ENCODE results near the gene FAM89B. TPM values are rescaled to one million over a fixed set of nuclear protein-coding genes. Genes with fewer than 3 reads are reported as not detected.

FAM89B gene
- total and polyA plus RNA-seq, 7 donors: 59.0 to 112 (median 67.4) TPM

- 84 to 88% (median 85%) methylated on average over 92 of the region's 92 CpGs for WGBS, 3 donors
- peak overlapping the region; percentile 65 for H3K4me3 ChIP-seq
- peaks cover 0 to 66% of the 10 kb centered on the region in 2 donors for H3K36me3 ChIP-seq (ENCODE audit: insufficient read depth in 1 of 2, low read depth in 1 of 2)
- no peaks in the 10 kb centered on the region for H3K9me3 ChIP-seq
- H3K4me1 ChIP-seq: peaks cover 16% of the 10 kb centered on the region
- DNase-seq (peak in 1 of 2 donors; percentile 22), ATAC-seq (no peak)
- TF ChIP-seq CTCF (IDR thresholded peaks at IDR 0.05): no peak
- intact Hi-C loops (cut with DNase I): no loop called here
- H3K27me3 ChIP-seq (ENCODE audit: insufficient read depth in 3 of 3, low read length in 2 of 3): no peaks in the 10 kb centered on the region
- peak overlapping the region; percentile 84 for H3K27ac ChIP-seq
Observed at GRCh38 chr11:65538915-65539743, 33.2 kb upstream of the FAM89B start.

- peak overlapping the region; percentile 84 for H3K27ac ChIP-seq
- WGBS, 3 donors: 27 to 31% (median 29%) methylated on average over 51 to 60 of the region's 60 CpGs
Observed at GRCh38 chr11:65539744-65540289, 32.5 kb upstream of the FAM89B start.

GRCh38 chr11:65540290-65541092 is 31.8 kb upstream of the FAM89B start:
- intact Hi-C loops (cut with DNase I): loop anchor here in 1 of 2 donors (1.0 to 5.0 kb wide), 3 partner anchors 32 to 112 kb away; partner anchors contain the start of gene FAM89B
- WGBS, 3 donors: 0% methylated on average over 57 to 78 of the region's 78 CpGs
- DNase-seq (peak; percentile 89 to 95), ATAC-seq (peak; percentile 85 to 95 (median 93))
- TF ChIP-seq CTCF (IDR thresholded peaks at IDR 0.05): peak; percentile 77
- H3K36me3 ChIP-seq (ENCODE audit: insufficient read depth in 1 of 2, low read depth in 1 of 2): peaks cover 0 to 63% of the 10 kb centered on the region in 2 donors
- no peaks in the 10 kb centered on the region for H3K9me3 ChIP-seq
- no peaks in the 10 kb centered on the region for H3K27me3 ChIP-seq (ENCODE audit: insufficient read depth in 3 of 3, low read length in 2 of 3)
- H3K4me1 ChIP-seq: peaks cover 16% of the 10 kb centered on the region
- H3K4me3 ChIP-seq: peak overlapping the region; percentile 65
- H3K27ac ChIP-seq: peak overlapping the region; percentile 84

More at GRCh38 chr11:65539744-65540289, 32.5 kb upstream of the FAM89B start:
- no peak for TF ChIP-seq CTCF (IDR thresholded peaks at IDR 0.05)
- peaks cover 16% of the 10 kb centered on the region for H3K4me1 ChIP-seq
- peak in 1 of 4 donors; percentile 15 for ATAC-seq
- intact Hi-C loops (cut with DNase I): loop anchor here in 1 of 2 donors (2.0 to 5.0 kb wide), 2 partner anchors 53 to 112 kb away; no protein-coding TSS in a partner anchor
- H3K27me3 ChIP-seq (ENCODE audit: insufficient read depth in 3 of 3, low read length in 2 of 3): no peaks in the 10 kb centered on the region
- no peaks in the 10 kb centered on the region for H3K9me3 ChIP-seq
- H3K4me3 ChIP-seq: peak overlapping the region; percentile 65
- DNase-seq: no peak
- H3K36me3 ChIP-seq (ENCODE audit: insufficient read depth in 1 of 2, low read depth in 1 of 2): peaks cover 0 to 66% of the 10 kb centered on the region in 2 donors

GRCh38 chr11:65541093-65541982 is 31.0 kb upstream of the FAM89B start:
- DNase-seq: no peak
- no peaks in the 10 kb centered on the region for H3K27me3 ChIP-seq (ENCODE audit: insufficient read depth in 3 of 3, low read length in 2 of 3)
- H3K4me1 ChIP-seq: peaks cover 16% of the 10 kb centered on the region
- no peak for TF ChIP-seq CTCF (IDR thresholded peaks at IDR 0.05)
- peaks cover 0 to 62% of the 10 kb centered on the region in 2 donors for H3K36me3 ChIP-seq (ENCODE audit: insufficient read depth in 1 of 2, low read depth in 1 of 2)
- H3K4me3 ChIP-seq: peak overlapping the region; percentile 65
- peak overlapping the region; percentile 84 for H3K27ac ChIP-seq
- intact Hi-C loops (cut with DNase I): loop anchor here in 1 of 2 donors (1.0 to 5.0 kb wide), 3 partner anchors 31 to 111 kb away; partner anchors contain the start of gene FAM89B
- ATAC-seq: no peak
- WGBS, 3 donors: 35 to 42% (median 41%) methylated on average over 18 of the region's 18 CpGs
- no peaks in the 10 kb centered on the region for H3K9me3 ChIP-seq

Data from psoas muscle (tissue), 8 donors.